NCI-H1694 treated with DMSO at 0.1 percent for 48 hours (cell line): ENCODE measurements around the gene LAMB4.

Experiments used
- DNase-seq: peaks from one replicate; lab custom pipeline; 2025; lab: John Stamatoyannopoulos, UW

The LAMB4 gene

DNA sequence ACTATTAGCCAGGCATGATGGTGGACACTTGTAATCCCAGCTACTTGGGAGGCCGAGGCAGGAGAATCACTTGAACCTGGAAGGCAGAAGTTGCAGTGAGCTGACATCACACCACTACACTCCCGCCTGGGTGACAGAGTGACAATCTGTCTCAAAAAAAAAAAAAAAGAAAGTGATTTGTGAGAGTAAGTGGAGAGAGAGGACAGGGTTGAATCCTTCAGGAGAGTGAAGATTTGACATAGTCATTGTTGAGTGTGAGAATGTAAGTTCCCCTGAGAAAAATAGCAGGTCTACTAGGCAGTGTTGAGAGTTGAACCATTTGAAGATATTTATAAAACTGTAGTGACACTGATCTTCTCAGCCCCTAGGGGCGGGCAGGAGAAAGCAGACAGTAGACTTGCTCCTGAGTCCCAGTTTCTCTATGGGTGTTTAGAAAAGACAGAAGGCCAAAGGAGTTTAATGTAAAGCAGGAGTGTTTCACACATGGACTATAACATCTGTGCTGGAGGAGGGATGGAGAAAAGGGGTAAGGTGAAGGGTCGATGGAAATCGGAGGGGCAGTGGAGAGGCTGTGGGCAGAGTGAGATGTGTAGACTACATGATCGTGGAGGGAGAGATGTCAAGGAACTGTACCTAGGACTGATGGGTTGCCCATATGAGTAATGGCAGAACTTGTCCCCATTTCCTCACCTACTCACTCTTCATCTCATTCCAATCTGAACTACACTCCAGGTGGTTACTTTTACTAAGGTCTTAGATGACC, 13.7 kb upstream of the LAMB4 start:
- DNase-seq = no peak

GRCh38 chr7:108142675-108143259, 12.6 kb upstream of the LAMB4 start:
- DNase-seq = no peak

GRCh38 chr7:108142180-108142579, 12.0 kb upstream of the LAMB4 start:
- no peak for DNase-seq

GRCh38 chr7:108140671-108141070, 10.5 kb upstream of the LAMB4 start:
- no peak for DNase-seq

- DNase-seq = no peak
Measured at GRCh38 chr7:108138911-108139310, 8.8 kb upstream of the LAMB4 start.

GRCh38 chr7:108137993-108138392, 7.8 kb upstream of the LAMB4 start:
- DNase-seq = no peak

- DNase-seq = no peak
Measured at GRCh38 chr7:108137040-108137439, 6.9 kb upstream of the LAMB4 start.

DNA sequence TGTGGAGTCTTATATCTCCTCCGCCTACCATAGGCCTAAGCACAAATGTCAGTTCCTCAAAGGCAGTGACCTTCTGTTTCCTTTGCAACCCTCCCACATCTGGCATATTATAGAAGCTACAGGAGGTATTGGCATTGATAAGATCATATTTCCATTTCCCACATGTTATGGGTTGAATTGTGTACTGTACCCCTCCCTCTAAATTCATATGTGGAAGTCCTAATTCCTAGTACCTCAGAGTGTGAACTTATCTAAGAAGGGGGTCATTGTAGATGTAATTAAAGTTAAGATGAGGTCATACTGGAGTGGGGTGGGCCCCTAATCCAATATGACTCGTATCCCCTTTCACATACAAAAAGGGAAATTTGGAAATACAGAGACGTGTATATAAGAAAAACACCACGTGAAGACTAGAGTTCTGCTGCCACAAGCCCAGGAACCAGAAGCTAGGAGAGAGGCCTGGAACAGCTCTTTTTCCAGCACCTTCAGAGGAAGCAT, 6.1 kb upstream of the LAMB4 start:
- no peak for DNase-seq

- DNase-seq = no peak
Measured at GRCh38 chr7:108135446-108136190, 5.5 kb upstream of the LAMB4 start.

DNA sequence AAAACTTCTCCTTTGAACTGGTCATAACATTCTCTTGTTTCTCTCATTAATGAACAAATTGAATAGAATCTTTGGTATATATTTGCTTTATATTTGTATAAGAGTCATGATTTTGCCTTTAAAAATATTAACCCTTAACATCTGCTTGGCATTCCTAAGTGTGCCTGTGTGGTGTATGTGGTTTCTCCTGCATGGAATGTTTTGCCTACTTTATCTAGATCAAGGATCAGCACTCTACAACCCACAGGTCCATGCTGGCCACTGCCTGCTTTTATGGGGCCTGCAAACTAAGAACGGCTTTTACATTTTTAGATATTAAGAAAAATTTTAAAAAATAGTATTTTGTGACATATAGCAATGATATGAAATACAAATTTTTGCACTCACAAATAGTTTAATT, 4.3 kb upstream of the LAMB4 start:
- no peak for DNase-seq

DNA sequence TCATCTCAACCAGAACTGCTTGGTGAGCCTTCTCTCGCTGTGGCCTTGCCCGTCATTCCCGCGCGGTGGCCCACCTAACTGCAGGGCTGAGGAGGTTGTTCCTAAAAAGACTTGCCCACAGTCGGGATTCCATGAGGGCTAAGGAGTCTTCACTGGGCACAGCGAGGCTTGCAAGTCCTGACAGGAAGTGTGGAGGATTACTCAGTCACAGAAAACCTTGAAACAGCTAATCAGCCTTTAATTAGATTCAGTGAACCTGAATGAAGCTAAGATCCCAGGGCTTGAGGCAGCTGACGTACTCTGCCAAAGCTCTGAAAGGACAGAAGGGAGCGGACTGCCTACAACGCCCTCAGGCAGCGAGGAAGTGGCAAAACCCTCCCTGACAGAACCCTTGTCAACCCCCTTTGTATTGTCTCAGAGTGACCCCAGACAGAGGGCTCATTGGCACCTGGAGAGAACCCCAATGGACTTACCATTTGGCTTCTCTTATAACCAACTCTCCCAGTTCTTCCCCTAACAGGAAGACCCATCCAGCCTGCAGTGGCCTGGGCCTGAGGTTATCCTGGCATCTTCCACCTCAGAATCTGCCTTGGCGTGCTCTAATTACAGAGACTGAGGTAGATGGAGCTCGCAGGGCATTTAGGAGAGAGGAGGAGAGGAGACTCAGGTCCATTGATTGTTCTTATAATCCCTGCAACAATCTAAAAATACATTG, 2.5 kb upstream of the LAMB4 start:
- DNase-seq = no peak

GRCh38 chr7:108129018-108129965, 869 bp downstream of the LAMB4 start:
- no peak for DNase-seq

DNA sequence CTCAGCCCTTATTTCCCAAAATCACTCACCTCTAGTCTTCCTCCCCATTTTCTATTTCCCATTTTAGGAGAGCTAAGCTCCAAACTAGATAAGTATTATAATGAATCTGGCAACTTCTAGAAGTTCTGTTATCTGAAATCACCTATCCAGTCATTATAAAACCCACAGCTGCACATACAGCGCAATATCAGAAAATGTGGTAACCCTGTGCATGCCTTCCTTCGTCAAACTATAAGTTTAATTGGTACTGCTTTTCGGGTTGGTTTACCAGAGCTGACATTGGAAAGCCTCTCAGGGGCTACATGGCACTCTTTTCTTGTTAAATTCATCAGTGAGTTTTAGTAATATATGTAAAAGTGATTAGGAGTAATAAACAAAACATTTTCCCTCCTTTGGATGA, 1.6 kb downstream of the LAMB4 start:
- no peak for DNase-seq

- no peak for DNase-seq
Measured at GRCh38 chr7:108127461-108127860, 2.7 kb downstream of the LAMB4 start.

DNA sequence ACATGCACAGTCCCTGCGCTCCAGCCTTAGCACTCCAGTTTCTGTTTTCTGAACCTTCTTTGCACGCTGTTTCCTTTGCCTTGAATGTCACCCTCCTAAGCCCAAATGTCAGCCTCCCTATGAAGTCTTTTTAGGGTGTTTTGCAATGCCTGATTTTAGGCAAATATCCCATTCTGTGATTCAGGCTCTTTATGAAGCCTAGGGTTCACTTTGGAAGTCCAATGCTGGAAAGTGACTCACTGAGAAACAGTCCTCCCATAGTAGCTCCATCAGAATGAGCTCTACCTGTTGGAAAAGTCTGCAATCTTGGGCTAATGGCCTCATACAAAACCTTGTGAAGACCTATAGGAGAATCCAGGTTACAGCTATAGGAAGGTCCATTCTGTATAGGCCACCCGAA, 5.3 kb downstream of the LAMB4 start:
- no peak for DNase-seq

GRCh38 chr7:108122181-108122580, 8.0 kb downstream of the LAMB4 start:
- DNase-seq = no peak

GRCh38 chr7:108120933-108121332, 9.2 kb downstream of the LAMB4 start:
- DNase-seq = no peak

DNA sequence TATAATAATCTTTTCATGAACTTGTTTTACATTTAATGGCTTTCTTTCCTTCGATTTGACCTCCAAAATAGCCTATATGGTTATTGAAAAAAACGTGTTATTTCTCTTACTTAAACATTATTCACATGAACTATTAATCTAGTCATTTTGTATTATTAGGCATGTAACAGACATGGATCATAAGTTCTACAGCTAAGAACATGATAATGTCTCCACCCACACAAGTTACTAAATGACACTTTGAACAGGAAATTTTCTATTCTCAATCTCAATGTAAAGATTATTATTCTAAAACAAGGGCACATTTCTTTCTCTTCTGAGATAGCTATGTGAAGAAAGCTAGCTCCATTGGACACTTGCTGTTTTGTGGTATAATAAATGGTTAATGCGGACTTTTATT, 10.0 kb downstream of the LAMB4 start:
- no peak for DNase-seq

DNA sequence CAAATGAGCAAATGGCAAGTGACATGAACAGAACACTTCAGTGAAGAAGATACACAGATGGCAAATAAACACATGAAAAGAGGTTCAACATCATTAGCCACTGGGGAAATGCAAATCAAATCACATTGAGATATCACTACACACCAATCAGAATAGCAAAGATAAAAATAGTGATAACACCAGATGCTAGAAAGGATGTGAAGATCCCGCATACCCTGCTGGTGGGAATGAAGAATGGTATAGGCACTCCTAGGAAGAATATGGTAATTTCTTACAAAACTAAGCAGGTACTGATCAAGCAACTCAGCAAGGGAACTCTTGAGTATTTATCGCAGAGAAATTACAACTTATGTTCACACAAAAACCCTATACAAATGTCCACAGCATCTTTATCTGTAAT, 11.2 kb downstream of the LAMB4 start:
- DNase-seq = no peak

DNA sequence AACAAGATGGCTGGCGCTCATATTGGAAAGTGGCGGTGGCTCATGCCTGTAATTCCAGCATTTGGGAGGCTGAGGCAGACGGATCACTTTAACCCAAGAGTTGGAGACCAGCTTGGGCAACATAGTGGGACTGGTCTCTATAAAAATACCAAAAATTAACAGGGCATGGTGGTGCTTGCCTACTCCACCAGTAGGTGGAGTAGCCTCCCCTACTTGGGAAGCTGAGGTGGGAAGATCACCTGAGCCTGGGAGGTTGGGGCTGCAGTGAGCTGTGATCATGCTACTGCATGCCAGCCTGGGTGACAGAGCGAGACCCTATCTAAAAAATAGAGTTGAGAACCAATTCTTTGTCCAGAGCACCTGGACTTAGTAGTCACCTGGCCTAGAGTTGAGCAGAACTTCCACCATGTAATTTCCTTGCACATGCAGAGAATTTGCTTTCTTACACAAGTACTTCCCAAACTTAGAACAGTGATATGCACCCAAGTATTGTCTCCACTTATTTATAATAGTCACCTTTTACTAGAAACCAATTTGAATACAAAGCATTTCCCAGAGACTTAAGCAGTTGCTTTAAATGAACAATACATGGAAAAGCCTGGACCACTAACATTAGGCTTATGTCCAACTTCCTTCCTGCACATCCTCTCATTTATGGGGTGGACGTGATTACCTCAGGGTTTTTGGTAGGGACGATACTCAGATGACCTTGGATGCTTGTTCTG, 15.9 kb downstream of the LAMB4 start:
- DNase-seq = no peak

GRCh38 chr7:108112683-108113082, 17.5 kb downstream of the LAMB4 start:
- no peak for DNase-seq
